GM18909 (cell line): Measurements from ENCODE around the gene VSTM5.

ENCODE experiments used
- ATAC-seq: cut with Tn5 transposase; IDR thresholded peaks from one replicate; pipeline ENCODE4 v1.9.1; 2021; ENCODE audit warnings: mild to moderate bottlenecking; ENCODE audit not compliant: unreplicated experiment, poor library complexity

VSTM5 gene

DNA sequence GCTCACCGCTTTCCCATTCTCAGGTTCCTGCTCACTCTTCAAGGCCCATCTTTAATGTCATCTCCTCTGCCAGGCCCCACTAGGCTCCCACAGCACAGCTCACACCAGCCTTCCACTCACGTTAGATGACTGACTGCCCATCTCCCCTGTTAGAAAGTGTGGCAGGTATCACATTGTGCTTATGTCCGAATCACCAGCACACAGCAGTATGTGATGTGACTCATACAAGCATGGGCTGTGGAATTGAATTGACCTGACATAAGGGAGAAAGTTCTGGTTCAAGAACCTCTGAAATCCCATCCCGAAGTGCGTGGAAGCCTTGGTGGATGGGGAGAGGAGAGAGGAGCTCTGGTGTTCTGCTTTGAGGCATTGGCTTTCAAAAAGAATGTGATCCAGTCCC lies 6.5 kb downstream of the VSTM5 start:
- no peak for ATAC-seq

DNA sequence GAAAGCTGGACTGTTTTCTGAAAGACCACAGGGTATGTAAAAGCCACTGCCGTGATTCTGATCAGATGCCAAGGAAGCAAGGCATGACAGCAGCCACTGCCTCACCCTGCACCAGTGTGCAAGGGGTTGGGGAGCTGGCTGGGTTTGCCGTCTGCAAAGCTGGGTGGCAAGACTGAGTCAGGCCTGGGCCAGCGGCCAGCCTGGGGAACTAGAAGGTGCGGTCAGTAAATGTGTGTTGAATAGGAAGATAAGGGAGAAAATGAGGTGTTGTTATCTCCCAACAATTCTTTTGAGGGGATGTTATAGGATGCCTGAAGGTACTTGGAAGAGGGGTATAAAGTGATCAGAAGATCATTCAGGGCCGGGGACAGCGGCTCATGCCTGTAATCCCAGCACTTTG lies 8.0 kb downstream of the VSTM5 start:
- no peak for ATAC-seq

DNA sequence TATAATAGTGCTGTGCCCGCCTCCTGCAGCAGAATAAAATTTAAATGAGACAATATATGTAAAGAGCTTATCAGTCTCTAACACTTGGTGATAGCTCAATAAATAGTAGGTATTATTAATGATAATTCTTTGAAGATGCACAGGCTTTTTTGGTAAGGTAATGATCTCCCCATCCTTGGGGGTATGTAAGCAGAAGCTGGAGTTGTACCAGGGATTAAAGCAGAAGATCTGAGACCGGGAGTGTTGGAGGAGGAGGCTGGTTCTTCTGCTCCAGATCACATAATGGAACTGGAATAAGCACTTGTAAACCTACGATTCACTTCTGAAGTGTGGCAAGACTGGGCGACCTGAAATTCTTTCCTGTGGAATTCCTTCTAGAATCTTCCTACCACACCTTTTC lies 8.4 kb downstream of the VSTM5 start:
- ATAC-seq, result no peak

DNA sequence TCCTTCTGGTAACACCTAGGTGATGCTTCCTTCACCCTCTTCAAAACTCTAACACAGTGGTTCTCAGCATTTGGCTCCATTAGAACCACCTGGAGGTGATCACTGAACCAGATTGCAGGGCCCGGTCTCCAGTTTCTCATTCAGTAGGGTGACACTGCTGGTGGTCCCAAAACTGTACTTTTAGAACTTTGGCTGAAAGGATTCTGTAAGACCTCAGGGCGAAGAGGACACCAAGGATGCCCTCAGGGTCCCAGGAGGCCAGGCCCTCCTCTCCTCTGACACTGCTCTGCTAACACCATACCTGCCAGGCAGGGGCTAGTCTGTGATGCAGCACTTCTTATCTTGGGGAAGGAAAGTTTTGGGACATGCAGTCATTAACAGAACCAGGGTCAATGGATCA lies 9.0 kb downstream of the VSTM5 start:
- no peak for ATAC-seq

DNA sequence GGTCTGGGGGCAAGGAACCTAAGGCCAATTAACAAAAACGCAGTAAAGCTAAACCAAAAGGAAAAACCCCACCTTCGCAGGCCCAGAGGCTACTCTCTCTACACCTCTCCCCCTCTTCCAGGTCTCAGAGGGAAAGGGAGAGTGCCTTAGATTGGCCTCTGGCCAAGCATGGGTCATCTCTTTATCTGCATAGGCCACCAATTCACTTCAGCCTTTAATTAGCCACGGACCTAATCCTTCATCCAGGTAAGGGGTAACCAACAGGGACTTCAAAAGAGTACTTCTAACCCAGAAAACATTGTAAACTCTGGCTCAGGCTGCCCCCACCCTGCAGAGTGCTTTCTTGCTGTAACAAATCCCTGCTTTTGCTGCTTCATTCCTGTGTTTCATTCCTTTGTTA lies 9.4 kb downstream of the VSTM5 start:
- no peak for ATAC-seq

DNA sequence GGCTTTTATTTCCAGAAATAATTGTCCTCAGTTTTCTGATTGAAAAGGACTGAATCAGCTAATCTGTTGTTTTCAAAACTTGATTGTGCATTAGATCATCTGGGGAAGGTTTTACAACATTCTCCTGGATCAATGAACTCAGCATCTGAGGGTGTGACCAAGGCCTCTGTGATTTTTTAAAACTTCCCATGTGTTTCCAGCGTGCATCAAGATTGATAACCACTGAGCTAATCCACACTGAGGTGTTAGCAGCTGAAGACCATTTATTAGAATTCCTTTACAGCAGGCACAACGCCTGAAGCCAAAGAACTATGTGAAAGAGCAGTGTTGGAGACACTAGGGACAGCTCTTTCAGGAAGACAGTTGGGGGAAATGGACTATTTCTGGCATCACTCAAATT lies 10.2 kb downstream of the VSTM5 start:
- ATAC-seq, result no peak

DNA sequence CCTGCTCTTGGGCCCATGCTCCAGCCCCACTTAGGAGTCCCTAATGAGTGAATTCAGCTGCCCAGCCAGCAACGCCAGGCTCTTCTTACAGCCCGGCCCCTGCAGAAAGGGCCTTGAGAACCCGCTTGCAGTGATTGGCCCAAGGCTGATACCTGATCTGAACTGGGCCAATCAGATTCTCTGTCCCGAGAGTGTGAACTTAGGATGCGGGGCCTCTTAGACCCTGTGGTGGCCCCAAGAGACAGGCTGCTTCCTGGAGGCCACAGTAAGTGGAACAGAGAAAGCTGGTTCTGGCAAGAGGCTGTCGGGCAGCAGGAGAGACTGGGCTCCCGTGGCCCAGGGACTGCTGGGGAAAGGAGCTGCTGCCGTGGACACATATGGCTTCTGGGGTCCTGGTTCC lies 11.5 kb downstream of the VSTM5 start:
- no peak for ATAC-seq

DNA sequence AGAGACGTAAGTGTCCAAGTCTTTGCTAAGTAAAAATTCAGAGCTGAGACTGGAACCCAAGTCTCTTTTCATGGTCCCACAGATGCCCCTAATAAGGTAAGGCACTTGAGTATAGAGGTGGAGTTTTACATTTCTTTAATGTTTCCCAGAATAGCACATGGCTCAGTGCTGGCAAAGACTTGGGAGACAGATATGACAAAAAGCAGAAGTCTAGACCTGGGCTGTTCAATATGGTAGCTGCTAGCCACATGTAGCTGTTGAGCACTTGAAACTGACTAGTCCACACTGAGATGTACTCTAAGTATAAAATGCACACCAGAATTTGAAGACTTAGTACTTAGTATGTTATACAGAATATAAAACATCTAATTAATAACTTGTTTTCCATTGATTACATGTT lies 17.6 kb downstream of the VSTM5 start:
- ATAC-seq, result no peak

DNA sequence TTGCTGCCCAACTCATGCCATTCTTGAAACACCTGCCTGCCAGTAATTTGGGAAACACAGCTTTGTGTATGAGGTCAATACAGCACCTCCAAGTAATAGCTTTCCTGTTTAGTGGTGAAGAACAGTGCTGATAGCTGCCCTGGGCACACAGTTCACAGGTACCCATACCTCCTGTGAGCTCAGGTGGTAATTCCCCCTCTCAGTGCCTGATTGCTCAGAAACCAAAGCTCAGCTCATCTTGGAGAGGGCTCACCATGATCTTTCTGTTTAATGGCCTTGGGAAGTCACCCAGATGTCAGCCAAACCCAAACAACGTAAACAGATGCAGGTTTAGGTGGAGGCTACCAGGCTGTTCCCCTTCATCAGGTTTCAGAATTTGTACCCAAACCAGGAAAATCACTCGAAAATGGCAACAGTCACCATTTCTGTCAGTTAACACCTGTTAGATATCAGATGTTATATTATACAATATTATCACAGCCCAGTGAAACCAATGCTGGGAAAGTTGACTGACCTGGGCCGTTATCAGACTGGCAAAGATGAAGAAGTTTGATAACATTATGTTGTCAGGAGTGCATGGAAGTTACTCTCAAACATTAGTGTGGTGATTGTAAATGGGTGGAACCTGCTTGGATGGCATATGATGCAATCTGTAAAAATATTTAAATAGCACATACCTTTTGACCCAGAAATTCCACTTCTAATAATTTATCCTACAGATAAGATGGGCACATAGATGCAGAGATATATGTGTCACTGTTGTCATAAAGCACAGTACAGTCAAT lies 18.9 kb downstream of the VSTM5 start:
- no peak for ATAC-seq

DNA sequence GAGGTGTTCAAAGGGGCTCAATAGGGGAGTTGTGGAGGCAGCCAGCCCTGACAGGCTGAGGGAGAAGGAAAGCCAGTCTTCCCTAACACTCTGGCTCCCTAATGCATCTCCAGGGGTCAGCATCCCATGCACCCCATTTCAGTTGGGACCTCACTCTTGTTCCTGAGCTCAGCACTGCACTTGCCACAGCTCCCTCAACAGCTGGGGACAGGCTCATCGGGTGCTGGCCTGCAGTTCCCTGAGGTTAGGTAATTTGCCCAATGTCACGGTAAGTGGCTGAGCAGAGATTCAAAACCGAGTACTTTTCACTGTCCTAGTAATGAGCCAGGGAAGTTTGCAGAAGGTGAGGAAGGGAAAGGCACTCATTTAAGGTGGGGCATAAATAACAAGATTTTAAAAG lies 20.8 kb downstream of the VSTM5 start:
- no peak for ATAC-seq

DNA sequence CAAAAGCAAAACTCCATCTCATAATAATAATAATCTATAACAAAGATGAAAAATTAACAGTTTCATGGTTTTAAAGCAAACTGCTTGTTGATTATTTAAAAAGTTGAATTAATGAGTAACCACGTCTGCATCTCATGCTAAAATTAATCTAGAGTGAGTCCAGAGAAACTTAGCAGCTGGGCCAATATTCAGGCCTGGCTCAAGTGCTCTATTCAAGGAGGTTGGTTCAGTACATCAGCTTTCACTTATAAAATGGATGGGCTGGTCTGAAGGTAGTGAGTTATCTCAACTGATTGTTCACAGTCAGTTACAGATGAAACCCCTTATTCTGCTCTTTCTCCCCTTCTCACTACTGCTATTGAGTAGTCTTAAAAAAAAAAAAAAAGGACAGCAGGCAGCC lies 23.1 kb downstream of the VSTM5 start:
- ATAC-seq, result no peak

DNA sequence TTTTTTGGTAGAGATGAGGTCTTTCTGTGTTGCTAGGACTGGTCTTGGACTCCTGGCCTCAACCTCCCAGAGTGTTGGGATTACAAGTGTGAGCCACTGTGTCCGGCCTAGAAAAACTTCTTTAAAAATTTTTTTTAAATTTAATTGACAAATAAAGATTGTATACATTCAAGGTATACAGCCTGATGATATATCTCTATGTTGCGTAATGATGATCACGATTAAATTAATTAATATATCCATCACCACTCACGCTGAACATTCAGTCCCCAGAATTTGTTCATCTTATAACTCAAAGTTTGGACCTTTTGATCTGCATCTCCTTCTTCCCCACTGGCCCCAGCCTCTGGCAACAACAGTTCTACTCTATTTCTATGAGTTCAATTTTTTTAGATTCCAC lies 27.2 kb downstream of the VSTM5 start:
- ATAC-seq, result no peak

DNA sequence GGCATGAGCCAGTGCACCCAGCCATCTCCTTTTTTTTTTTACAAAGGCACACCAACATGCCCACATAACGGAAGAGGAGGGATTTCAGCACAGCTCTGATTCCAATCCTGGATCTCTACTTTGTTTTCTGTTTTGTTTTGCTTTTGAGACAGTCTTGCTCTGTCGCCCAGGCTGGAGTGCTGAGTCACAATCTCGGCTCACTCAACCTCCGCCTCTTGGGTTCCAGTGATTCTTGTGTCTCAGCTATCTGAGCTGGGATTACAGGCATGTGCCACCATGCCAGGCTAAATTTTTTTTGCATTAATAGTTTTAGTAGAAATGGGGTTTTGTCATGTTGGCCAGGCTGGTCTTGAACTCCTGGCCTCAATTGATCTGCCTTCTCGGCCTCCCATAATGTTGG lies 28.1 kb downstream of the VSTM5 start:
- no peak for ATAC-seq

DNA sequence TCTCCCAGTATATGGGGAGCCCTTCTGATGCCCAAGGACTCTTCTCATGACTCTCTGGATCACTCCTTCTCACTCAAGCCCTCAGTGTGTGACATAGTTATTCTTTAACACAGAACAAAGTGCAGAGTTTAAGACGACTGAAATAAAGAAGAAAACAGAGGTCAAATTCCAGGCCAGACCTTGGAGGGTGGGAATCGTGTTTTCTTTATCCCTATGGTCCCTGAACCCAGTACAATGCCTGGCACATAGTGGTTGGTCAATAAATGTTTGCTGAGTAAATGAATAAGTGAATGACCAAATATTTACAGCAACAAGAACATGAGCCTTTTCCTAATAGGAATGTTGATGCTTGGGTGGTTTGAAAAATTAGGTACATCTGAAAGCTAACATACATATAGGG lies 28.8 kb downstream of the VSTM5 start:
- no peak for ATAC-seq

DNA sequence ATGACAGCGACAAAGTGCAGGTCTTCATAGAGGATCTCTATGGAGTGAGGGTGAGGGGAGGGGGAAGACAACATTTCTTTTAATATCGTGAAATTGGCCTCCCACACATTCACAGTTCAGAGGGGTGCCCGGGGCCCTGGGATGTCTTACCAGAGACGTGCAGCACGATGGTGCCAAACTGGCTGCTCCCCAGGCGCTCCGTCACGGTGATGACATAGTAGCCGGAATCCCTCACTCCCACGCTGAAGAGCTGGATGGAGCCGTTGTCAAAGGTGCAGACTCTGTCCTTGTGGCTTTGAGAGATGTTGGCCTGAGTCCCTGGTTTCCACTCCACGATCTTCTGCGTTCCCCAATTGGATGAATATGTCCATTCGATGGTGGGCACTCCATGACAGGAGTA lies 29.6 kb downstream of the VSTM5 start:
- ATAC-seq, result no peak

DNA sequence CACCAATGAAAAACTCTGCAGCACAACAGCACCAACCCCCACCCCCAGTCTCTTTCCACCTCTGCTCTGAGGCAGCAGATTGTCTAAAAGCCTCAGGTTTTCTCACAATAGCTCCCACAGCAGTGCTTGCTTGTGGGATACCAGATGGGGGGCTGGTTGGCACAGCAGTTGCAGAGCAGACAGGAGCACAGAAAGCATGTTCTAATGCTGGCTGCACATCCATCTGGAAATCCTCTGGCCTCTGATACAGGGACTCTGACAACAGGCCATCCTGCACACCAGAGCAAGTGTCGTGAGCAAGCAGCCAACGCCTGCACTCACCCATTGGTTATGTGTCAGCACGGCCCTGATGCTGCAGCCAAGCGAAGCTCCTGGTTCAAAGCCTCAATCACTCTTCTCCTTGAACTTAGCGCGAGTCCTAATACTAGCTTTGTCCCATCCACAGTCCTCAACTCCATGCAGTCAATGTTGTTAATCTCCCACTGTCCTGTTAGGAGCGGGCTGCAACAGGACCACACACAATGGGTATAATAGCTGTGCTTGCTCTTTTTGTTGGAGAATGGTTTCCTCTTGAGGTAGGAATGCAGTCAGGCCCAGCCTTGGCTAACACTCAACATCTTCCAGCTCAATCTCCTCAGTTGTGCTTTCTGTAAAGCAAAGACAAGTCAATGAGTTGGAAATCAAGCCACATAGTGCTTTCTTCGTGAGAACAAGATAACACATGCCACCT lies 30.3 kb downstream of the VSTM5 start:
- ATAC-seq, result no peak

DNA sequence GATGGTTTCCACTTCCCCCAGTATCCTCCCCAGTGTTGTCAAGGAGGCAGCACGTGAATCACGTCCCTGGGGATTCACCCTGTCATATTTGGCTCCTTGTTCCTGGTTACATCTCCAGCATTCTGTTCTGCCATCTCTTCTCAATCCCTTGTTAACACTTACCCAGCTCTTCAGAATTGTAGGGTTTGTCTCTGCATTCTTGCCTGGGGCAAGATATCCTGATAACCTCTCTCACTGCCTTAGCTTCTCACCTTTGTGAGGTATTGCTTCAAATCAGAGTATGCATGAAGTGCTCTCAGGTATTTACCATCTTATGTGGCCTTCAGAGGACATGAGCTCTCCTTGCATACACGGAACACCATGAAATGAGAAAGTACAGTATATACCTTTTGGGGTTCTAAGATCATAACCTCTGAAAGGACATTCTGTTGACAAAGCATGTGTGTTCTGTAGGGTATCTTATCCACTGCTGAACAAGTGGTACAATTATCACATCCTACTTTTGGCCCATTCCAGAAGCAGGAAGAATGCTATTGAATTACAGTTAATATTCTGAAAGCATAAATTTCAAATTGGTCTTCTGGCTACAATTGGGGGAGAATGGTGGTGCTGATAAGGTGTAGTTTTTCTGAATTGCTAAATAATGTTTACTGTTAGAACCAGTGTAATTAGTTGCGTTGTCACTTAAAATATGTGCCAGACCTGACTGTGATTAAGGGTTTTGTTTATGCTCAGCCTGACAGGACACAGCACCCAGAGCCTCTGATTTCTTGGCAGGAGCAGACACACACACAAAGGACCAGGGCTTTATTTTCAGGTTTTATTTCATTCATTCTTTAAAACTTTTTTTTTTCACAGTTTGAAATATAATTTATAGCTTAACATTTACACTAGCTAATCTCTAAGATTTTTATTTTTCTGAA lies 32.7 kb downstream of the VSTM5 start:
- no peak for ATAC-seq

DNA sequence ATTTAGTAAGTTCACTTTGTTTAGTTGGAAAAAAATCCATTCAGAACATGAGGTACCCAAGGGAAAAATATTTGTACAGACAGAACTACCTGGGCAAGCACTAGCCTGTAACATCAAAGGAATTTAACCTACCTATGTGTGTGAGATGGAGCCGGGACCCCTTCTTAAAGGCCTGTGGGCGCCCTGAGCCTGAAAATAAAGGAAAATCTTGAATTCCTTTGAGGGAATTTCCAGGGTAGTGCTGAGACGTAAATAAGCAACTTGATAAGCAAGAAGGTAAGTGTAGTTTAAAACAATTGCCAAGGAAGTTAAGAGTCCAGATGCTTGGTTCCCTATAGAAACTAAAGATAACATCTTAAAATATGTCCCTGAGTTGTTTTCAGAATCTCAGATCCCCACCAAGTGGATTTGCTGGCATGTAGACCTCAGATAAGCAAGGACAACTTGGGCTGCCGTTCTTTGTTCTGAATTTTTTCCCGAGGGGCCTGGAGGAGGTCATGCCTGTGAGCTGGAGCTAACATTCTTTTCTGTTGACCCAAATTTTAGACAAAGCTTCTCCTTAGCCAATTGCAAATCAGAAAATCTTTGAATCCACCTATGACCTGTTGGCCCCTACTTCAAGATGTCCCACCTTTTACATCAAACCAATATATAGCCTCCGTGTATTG lies 35.3 kb downstream of the VSTM5 start:
- no peak for ATAC-seq

DNA sequence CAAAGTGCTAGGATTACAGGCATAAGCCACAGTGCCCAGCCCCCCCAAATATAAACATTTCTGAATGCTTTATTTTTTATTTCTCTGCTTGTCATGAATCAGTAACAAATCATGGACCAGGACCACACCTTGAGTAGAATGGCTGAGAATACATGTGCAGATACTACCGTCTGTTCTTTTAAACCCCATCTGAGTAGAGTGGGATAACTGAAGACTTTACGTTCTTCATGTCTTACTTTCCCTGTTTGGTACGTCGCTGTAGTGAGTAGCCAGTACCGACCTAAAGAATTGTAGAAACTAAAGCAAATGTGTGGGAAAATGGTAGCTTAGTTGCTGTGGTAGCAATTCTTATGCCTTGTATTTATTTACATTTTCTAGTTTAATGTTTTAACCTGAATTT lies 36.4 kb downstream of the VSTM5 start:
- ATAC-seq, result no peak

DNA sequence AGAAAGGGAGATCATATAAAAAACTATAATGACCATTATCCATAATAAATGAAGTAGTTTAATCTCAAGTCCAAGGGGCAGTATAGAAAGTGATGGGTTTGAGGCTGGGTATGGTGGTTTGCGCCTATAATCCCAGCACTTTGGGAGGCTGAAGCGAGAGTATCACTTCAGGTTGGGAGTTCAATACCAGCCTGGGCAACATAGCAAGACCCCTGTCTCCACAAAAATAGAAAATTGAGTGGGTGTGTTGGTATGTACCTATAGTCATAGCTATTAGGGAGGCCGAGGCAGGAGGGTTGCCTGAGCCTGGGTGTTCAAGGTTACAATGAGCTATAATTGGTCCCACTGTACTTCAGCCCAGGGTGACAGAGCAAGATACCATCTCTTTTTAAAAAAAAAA lies 42.4 kb downstream of the VSTM5 start:
- ATAC-seq, result no peak

DNA sequence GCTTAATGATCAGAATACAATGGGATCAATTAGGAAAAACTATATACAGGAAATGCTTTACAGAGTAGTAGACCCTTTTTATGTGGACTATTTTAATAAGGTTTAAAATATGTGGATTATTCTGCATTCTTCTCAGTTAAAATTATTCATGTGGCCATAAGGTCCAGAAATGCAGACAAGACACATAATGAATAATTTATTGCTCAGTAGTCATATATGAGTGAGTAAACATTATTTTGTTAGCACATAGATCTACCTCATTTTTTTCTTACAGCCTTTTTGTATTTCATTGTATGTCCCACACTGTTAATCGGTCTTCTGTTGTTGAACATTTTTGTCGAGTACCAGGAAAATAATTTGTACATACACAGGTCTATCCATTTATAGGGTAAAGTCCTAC lies 45.5 kb downstream of the VSTM5 start:
- ATAC-seq, result no peak
